ENCODE data around the gene GPR137B. TPM values are rescaled to one million over a fixed set of nuclear protein-coding genes. Genes with fewer than 3 reads are reported as not detected.

GPR137B gene
- total RNA-seq, 1 experiment from 2014 or later = 11.4 TPM

GRCh38 chr1:236141447-236142252 is 689 bp upstream of the GPR137B start:
- peak overlapping the region; percentile 88 for H3K4me2 ChIP-seq (ENCODE audit: low read length)
- peaks cover 11 to 22% of the 10 kb centered on the region in 2 experiments for H3K4me1 ChIP-seq (ENCODE audit: control insufficient read depth in 1 of 2, insufficient read depth in 2 of 2, low read length in 2 of 2)
- peak overlapping the region; percentile 88 for H2AFZ ChIP-seq (ENCODE audit: low read depth, low read length, poor library complexity, severe bottlenecking)
- DNase-seq (ENCODE audit: low read depth, low spot score) (no peak), ATAC-seq (peak; percentile 39)
- H3K9ac ChIP-seq (ENCODE audit: low read length) = peak overlapping the region; percentile 30; the same call in 1 of the 2 replicates
- ChIA-PET CTCF (no interaction called here), POLR2A (no interaction called here), RAD21 (ENCODE audit: low non-redundant PET in 1 of 2, low total read pairs in 2 of 2, uncharacterized antibody in 2 of 2, unreplicated experiment in 2 of 2) (no interaction called here)
- H3K27ac ChIP-seq (ENCODE audit: low read depth, low read length) = no peak overlapping the region
- H3K36me3 ChIP-seq (ENCODE audit: control insufficient read depth in 1 of 2, insufficient read depth in 2 of 2, low read length in 2 of 2) = no peaks in the 10 kb centered on the region
- H3K79me2 ChIP-seq (ENCODE audit: insufficient read depth, low read length) = no peaks in the 10 kb centered on the region
- 0 out of 2 replicates have a peak, but pooled peaks cover 11% of the 10 kb centered on the region for H3K27me3 ChIP-seq (ENCODE audit: insufficient read depth, low read length)
- BruUV-seq (replicated peaks) = no TSS peak
- H3K9me3 ChIP-seq (ENCODE audit: control insufficient read depth in 1 of 2, insufficient read depth in 1 of 2, low read depth in 1 of 2, low read length in 2 of 2) = no peaks in the 10 kb centered on the region
- H3K9me2 ChIP-seq (ENCODE audit: insufficient read depth) = 0 out of 2 replicates have a peak, but pooled peaks cover 3% of the 10 kb centered on the region
- TF ChIP-seq CBX3 (IDR thresholded peaks at IDR 0.05; ENCODE audit: low read depth) = no peak
- TF ChIP-seq ELF1 (IDR thresholded peaks at IDR 0.05; ENCODE audit: borderline replicate concordance, low read depth) = no peak
- TF ChIP-seq SRF (IDR thresholded peaks at IDR 0.05; ENCODE audit: low read depth) = no peak
- no peak for TF ChIP-seq JUND (IDR thresholded peaks at IDR 0.05)
- no peak for TF ChIP-seq ATF3 (IDR thresholded peaks at IDR 0.05)
- no peak for TF ChIP-seq SP1 (IDR thresholded peaks at IDR 0.05; ENCODE audit: low read depth)
- no peak for TF ChIP-seq POLR2AphosphoS5 (IDR thresholded peaks at IDR 0.05; ENCODE audit: low read depth, low read length)
- no peak for TF ChIP-seq SIN3A (IDR thresholded peaks at IDR 0.05; ENCODE audit: low read depth)
- no peak for TF ChIP-seq EZH2 (IDR thresholded peaks at IDR 0.05)
- TF ChIP-seq REST (IDR thresholded peaks at IDR 0.05; ENCODE audit: low read depth) = no peak
- no peak for TF ChIP-seq ZNF274 (IDR thresholded peaks at IDR 0.05; ENCODE audit: low read depth, low read length)
- no peak for TF ChIP-seq FOSL1 (IDR thresholded peaks at IDR 0.05; ENCODE audit: low read depth)
- TF ChIP-seq RAD21 (IDR thresholded peaks at IDR 0.05; ENCODE audit: low read depth) = no peak
- TF ChIP-seq ZFX (IDR thresholded peaks at IDR 0.05) = no peak
- no peak for TF ChIP-seq YY1 (IDR thresholded peaks at IDR 0.05; ENCODE audit: extremely low read depth, insufficient replicate concordance, low read depth, low read length)
- no peak for TF ChIP-seq CEBPB (IDR thresholded peaks at IDR 0.05; ENCODE audit: low read depth)
- TF ChIP-seq MAX (IDR thresholded peaks at IDR 0.05) = no peak; the same call in 1 of the 2 replicates
- intact Hi-C loops (cut with micrococcal nuclease) = loop anchor here (10.0 kb wide), 1 partner anchor 143 kb away; the partner anchor contains the start of gene ERO1B
- peak overlapping the region; percentile 55 to 67 for H3K4me3 ChIP-seq (replicated peaks in 1 of 2; ENCODE audit: low read depth in 1 of 2, low read length in 2 of 2)
- no peaks in the 10 kb centered on the region for H4K20me1 ChIP-seq (ENCODE audit: insufficient read depth)

Data from HCT116 (cell line).